ENCODE results near the gene RABGAP1L. TPM values are rescaled to one million over a fixed set of nuclear protein-coding genes. Genes with fewer than 3 reads are reported as not detected.
"Not testable (repeated sequence)": the region's sequence is repeated elsewhere in the genome, so short reads cannot be mapped to it uniquely, and the experiment has no call there.

The RABGAP1L gene
- total RNA-seq, 4 donors from 2014 or later = 31.7 to 49.7 (median 34.3) TPM

GRCh38 chr1:174165471-174166137, 6.3 kb downstream of the RABGAP1L start:
- ATAC-seq (ENCODE audit: low FRiP score) (no peak), DNase-seq (ENCODE audit: low spot score) (no peak)
- TF ChIP-seq CTCF (IDR thresholded peaks at IDR 0.05) = no peak

DNA sequence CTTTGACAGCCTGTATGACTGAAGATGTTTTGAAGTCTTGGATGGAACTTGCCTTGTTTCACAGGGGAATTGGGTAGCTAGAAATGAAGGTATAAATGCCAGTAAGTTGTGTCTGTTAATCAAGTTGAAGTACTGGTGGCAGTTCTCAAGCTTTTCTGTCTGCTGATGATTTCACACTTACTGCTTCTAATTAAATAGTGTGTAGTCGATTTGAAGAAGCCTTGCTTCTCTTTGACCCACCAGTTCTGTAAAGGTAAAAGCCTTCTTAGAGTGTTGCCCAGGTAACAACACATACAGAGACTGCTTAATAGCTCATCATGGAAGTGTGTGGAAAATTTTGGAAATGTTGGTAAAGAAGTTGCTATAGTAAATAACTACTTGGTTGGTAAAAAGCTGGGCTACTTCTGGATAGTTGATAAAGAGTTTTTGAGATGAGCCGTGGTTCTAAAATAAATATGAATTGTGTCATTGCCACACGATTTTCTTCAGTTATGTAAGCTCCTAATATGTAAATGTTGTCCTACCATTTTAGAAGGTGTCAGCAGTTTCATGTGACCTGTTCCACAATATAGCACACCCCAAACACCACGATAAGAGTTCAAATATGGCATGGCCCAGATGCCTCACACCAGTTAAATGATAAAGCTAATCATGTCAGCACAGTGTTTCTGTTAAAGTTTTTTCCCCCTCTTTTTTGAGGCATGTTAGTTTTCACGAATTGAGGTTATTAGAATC, 7.4 kb downstream of the RABGAP1L start:
- no peak for ATAC-seq (ENCODE audit: low FRiP score)
- no peak for TF ChIP-seq CTCF (IDR thresholded peaks at IDR 0.05)
- DNase-seq (ENCODE audit: low spot score) = no peak

GRCh38 chr1:174167265-174167803, 8.0 kb downstream of the RABGAP1L start:
- no peak for TF ChIP-seq CTCF (IDR thresholded peaks at IDR 0.05)
- DNase-seq (ENCODE audit: low spot score) (no peak), ATAC-seq (ENCODE audit: low FRiP score) (no peak)

GRCh38 chr1:174169342-174169741, 10.0 kb downstream of the RABGAP1L start:
- TF ChIP-seq CTCF (IDR thresholded peaks at IDR 0.05) = no peak
- ATAC-seq (ENCODE audit: low FRiP score) (no peak), DNase-seq (ENCODE audit: low spot score) (no peak)

DNA sequence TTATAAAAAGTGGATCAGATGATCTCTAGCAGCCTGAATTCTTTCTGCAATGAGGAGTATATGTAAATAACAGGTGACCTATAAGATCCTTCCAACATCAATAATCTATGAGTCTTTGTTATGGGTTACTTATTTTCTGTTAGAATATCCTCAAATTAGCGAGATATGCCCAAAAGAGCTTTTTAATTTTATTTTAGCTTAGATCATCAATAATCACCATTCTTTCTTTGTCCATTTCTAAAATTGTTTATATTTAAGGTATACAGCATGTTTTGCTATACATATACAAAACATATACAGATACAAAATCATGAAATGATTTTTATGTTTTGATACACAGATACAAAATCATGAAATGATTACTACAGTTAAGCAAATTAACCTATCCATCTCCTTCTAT, 11.8 kb downstream of the RABGAP1L start:
- no peak for ATAC-seq (ENCODE audit: low FRiP score)
- TF ChIP-seq CTCF (IDR thresholded peaks at IDR 0.05) = no peak
- no peak for DNase-seq (ENCODE audit: low spot score)

GRCh38 chr1:174174461-174175329, 15.4 kb downstream of the RABGAP1L start:
- no peak for TF ChIP-seq CTCF (IDR thresholded peaks at IDR 0.05)
- no peak for DNase-seq (ENCODE audit: low spot score)
- no peak for ATAC-seq (ENCODE audit: low FRiP score)

DNA sequence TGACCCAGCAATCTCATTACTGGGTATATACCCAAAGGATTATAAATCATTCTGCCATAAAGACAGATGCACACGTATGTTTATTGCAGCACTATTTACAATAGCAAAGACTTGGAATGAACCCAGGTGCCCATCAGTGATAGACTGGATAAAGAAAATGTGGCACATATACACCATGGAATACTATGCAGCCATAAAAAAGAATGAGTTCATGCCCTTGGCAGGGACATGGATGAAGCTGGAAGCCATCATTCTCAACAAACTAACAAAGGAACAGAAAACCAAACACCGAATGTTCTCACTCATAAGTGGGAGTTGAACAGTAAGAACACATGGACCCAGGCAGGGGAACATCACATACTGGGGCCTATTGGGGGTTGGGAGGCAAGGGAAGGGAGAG, 19.1 kb downstream of the RABGAP1L start:
- not testable (repeated sequence) for DNase-seq (ENCODE audit: low spot score); ATAC-seq (ENCODE audit: low FRiP score)
